ENCODE data around the gene THRSP. TPM values are rescaled to one million over a fixed set of nuclear protein-coding genes. Genes with fewer than 3 reads are reported as not detected.

THRSP gene
- total and polyA plus RNA-seq, 2 of the 8 experiments (the other 6 are each of a cell fraction or from before 2014, with no cell fraction given): 0.11 TPM; not detected in 1

DNA sequence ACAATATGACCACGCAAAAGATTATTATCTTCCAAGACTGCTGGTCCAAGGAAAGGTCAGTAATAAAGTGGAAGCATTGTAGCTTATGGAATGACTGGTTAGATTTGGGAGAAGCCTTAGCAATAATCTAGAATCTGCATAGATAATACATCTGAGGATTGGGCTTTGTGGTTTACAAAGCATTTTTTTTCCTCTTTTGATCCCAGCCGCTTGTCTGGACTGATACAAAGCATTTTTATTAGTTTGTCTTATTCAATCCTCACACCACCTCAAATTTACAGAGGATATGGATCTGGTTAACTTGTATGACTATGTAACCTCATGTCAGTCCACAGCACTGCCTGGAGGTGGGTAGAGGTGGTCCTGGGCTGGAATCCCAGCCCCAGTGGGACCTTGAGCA is 990 bp upstream of the THRSP start:
- peaks cover 0 to 2% (median under 1%) of the 10 kb centered on the region in 4 experiments; a peak in 2 of 8 replicates for H3K36me3 ChIP-seq (ENCODE audit: control insufficient read depth in 2 of 4, insufficient read depth in 4 of 4, low read length in 3 of 4)
- H3K27me3 ChIP-seq (replicated peaks in 1 of 4; ENCODE audit: control insufficient read depth in 3 of 4, extremely low read depth in 1 of 4, insufficient read depth in 3 of 4, low read length in 3 of 4): no peaks in the 10 kb centered on the region
- no peak overlapping the region for H3K4me2 ChIP-seq (ENCODE audit: insufficient read depth in 1 of 2, low read depth in 2 of 2, low read length in 2 of 2)
- no peaks in the 10 kb centered on the region for H4K20me1 ChIP-seq (replicated peaks in 1 of 2; ENCODE audit: control insufficient read depth in 1 of 2, insufficient read depth in 2 of 2, low read length in 2 of 2)
- H2BK15ac ChIP-seq (ENCODE audit: low read length): no peak overlapping the region
- TF ChIP-seq TAF1 (IDR thresholded peaks at IDR 0.05; ENCODE audit: low read depth, low read length) (no peak), RBBP5 (IDR thresholded peaks at IDR 0.05; ENCODE audit: borderline replicate concordance, low read depth, low read length) (no peak), GABPA (IDR thresholded peaks at IDR 0.05; ENCODE audit: borderline replicate concordance, insufficient read depth, low read length) (no peak), TAF7 (optimal IDR thresholded peaks at IDR 0.05; ENCODE audit: borderline replicate concordance, low read depth, low read length) (no peak), SIX5 (IDR thresholded peaks at IDR 0.05; ENCODE audit: low read depth, low read length) (no peak)
- POLR2A ChIA-PET (ENCODE audit: partially characterized antibody): interaction anchor here (2.5 kb wide), 1 partner anchor 9 kb away, joined by 6 read pairs; no protein-coding TSS in a partner anchor
- H4K8ac ChIP-seq (ENCODE audit: extremely low read depth, insufficient read depth, low read length): no peak overlapping the region
- H2BK5ac ChIP-seq (ENCODE audit: low read depth, low read length): no peak overlapping the region
- no peaks in the 10 kb centered on the region for H3K9me3 ChIP-seq (ENCODE audit: insufficient read depth in 2 of 2, low read depth in 1 of 2, low read length in 1 of 2)
- DNase-seq (ENCODE audit: low read depth in 1 of 2, low spot score in 2 of 2): no peak
- no peak overlapping the region for H3K18ac ChIP-seq (ENCODE audit: extremely low read depth, low read length)
- H3K4me3 ChIP-seq (ENCODE audit: extremely low read depth in 1 of 4, insufficient read depth in 2 of 4, low read depth in 3 of 4, low read length in 4 of 4): no peak overlapping the region
- 96% methylated on average over 2 of the region's 2 CpGs; no CpG with 5 or more reads in 1 of the 2 experiments for WGBS, 2 experiments (ENCODE audit: extremely low coverage in 1 of 2, insufficient coverage in 1 of 2, insufficient read length in 1 of 2, insufficient replicate concordance in 2 of 2, low coverage in 1 of 2, low lambda C conversion rate in 2 of 2, missing lambda C conversion rate in 1 of 2)
- H3K4ac ChIP-seq (replicated peaks; ENCODE audit: insufficient read length, low read depth, low read length): no peak overlapping the region
- no peak overlapping the region for H2AK5ac ChIP-seq (ENCODE audit: low read depth, low read length)
- H3K56ac ChIP-seq (replicated peaks; ENCODE audit: insufficient read length, low read depth, low read length): no peak overlapping the region
- H4K91ac ChIP-seq (replicated peaks; ENCODE audit: insufficient read length, low read length): no peak overlapping the region
- no peak overlapping the region for H2BK12ac ChIP-seq (ENCODE audit: low read depth, low read length)
- no peaks in the 10 kb centered on the region for H3K79me2 ChIP-seq (ENCODE audit: control insufficient read depth in 1 of 2, insufficient read depth in 2 of 2, low read length in 2 of 2)
- H3K27ac ChIP-seq (ENCODE audit: low read depth, low read length): no peak overlapping the region
- no peaks in the 10 kb centered on the region for H3K4me1 ChIP-seq (replicated peaks in 1 of 4; ENCODE audit: control insufficient read depth in 3 of 4, insufficient read depth in 4 of 4, low read length in 3 of 4)
- no peaks in the 10 kb centered on the region for H3K23me2 ChIP-seq (ENCODE audit: low read depth, low read length)
- CTCF ChIA-PET (ENCODE audit: partially characterized antibody): interaction anchor here (1.1 to 1.5 kb wide), 2 partner anchors 13 to 21 kb away, joined by 3 to 4 read pairs; no protein-coding TSS in a partner anchor
- H2BK20ac ChIP-seq (ENCODE audit: low read length): no peak overlapping the region
- no peak for FAIRE-seq
- no peak overlapping the region for H3K14ac ChIP-seq (ENCODE audit: insufficient read length)
- no peak overlapping the region for H4K5ac ChIP-seq (ENCODE audit: insufficient read length, low read depth, low read length)
- H2AFZ ChIP-seq (ENCODE audit: low read length): no peak overlapping the region
- H3K9ac ChIP-seq (replicated peaks in 1 of 4; ENCODE audit: extremely low read depth in 1 of 4, low read depth in 3 of 4, low read length in 3 of 4): no peak overlapping the region
- H2BK120ac ChIP-seq (replicated peaks; ENCODE audit: low read depth, low read length): no peak overlapping the region
- H3K79me1 ChIP-seq (ENCODE audit: low read depth, low read length): no peaks in the 10 kb centered on the region
- no peak overlapping the region for H3K23ac ChIP-seq (ENCODE audit: insufficient read length)
